ENCODE data around the gene RFC3. TPM values are rescaled to one million over a fixed set of nuclear protein-coding genes. Genes with fewer than 3 reads are reported as not detected.
"Not testable (repeated sequence)": the region's sequence is repeated elsewhere in the genome, so short reads cannot be mapped to it uniquely, and the experiment has no call there.

The RFC3 gene
- total RNA-seq, 4 donors from 2014 or later = 4.2 to 5.6 (median 4.7) TPM

- H3K36me3 ChIP-seq = no peaks in the 10 kb centered on the region
- H3K4me1 ChIP-seq = peaks cover 0 to 4% (median 0%) of the 10 kb centered on the region in 4 donors
- WGBS = 37% methylated on average over 9 of the region's 9 CpGs
- no peak overlapping the region for H3K4me3 ChIP-seq
- no peak overlapping the region for H3K27ac ChIP-seq (replicated peaks in 1 of 4)
- intact Hi-C loops (cut with DNase I) = no loop called here
- peaks cover 0 to 5% (median 0%) of the 10 kb centered on the region in 4 donors for H3K9me3 ChIP-seq
- no peak for TF ChIP-seq POLR2AphosphoS5 (IDR thresholded peaks at IDR 0.05)
- no peak for TF ChIP-seq POLR2A (IDR thresholded peaks at IDR 0.05; ENCODE audit: low read depth)
- no peak for TF ChIP-seq EP300 (IDR thresholded peaks at IDR 0.05)
- TF ChIP-seq CTCF (IDR thresholded peaks at IDR 0.05) = no peak
- peak; percentile 26 for DNase-seq (ENCODE audit: extremely low spot score)
- no peaks in the 10 kb centered on the region for H3K27me3 ChIP-seq
Observed at GRCh38 chr13:33776239-33776881, 41.6 kb upstream of the RFC3 start.

GRCh38 chr13:33782631-33783030 lies 35.3 kb upstream of the RFC3 start:
- H3K4me1 ChIP-seq = no peaks in the 10 kb centered on the region
- DNase-seq (ENCODE audit: extremely low spot score) = no peak
- H3K36me3 ChIP-seq = no peaks in the 10 kb centered on the region
- TF ChIP-seq EP300 (IDR thresholded peaks at IDR 0.05) (no peak), POLR2A (IDR thresholded peaks at IDR 0.05; ENCODE audit: low read depth) (no peak), CTCF (IDR thresholded peaks at IDR 0.05) (no peak), POLR2AphosphoS5 (IDR thresholded peaks at IDR 0.05) (no peak)
- no peak overlapping the region for H3K4me3 ChIP-seq
- H3K27me3 ChIP-seq = no peaks in the 10 kb centered on the region
- intact Hi-C loops (cut with DNase I) = no loop called here
- peaks cover 0 to 5% (median 0%) of the 10 kb centered on the region in 4 donors for H3K9me3 ChIP-seq
- WGBS = 73% methylated on average over 4 of the region's 4 CpGs
- no peak overlapping the region for H3K27ac ChIP-seq (replicated peaks in 1 of 4)

- H3K27me3 ChIP-seq; H3K4me3 ChIP-seq; H3K27ac ChIP-seq (replicated peaks in 1 of 4); intact Hi-C loops (cut with DNase I); H3K36me3 ChIP-seq; DNase-seq (ENCODE audit: extremely low spot score); H3K9me3 ChIP-seq; H3K4me1 ChIP-seq: not testable (repeated sequence)
- WGBS = 45% methylated on average over 4 of the region's 4 CpGs
Observed at GRCh38 chr13:33783212-33783611, 34.7 kb upstream of the RFC3 start.

- Histone ChIP-seq H3K9me3 (peaks cover 0 to 5% (median 0%) of the 10 kb centered on the region in 4 donors), H3K27me3 (no peaks in the 10 kb centered on the region), H3K4me1 (no peaks in the 10 kb centered on the region), H3K36me3 (no peaks in the 10 kb centered on the region), H3K27ac (replicated peaks in 1 of 4) (no peak overlapping the region), H3K4me3 (no peak overlapping the region)
- WGBS = 93% methylated on average over 1 of the region's 1 CpG
- no peak for DNase-seq (ENCODE audit: extremely low spot score)
- no peak for TF ChIP-seq POLR2A (IDR thresholded peaks at IDR 0.05; ENCODE audit: low read depth)
- TF ChIP-seq CTCF (IDR thresholded peaks at IDR 0.05) = no peak
- no peak for TF ChIP-seq POLR2AphosphoS5 (IDR thresholded peaks at IDR 0.05)
- no peak for TF ChIP-seq EP300 (IDR thresholded peaks at IDR 0.05)
- intact Hi-C loops (cut with DNase I) = no loop called here
Observed at GRCh38 chr13:33784738-33785137, 33.2 kb upstream of the RFC3 start.

GRCh38 chr13:33785384-33785783 lies 32.6 kb upstream of the RFC3 start:
- Histone ChIP-seq H3K36me3 (no peaks in the 10 kb centered on the region), H3K27me3 (no peaks in the 10 kb centered on the region), H3K9me3 (peaks cover 0 to 5% (median 0%) of the 10 kb centered on the region in 4 donors), H3K4me3 (no peak overlapping the region), H3K27ac (replicated peaks in 1 of 4) (no peak overlapping the region), H3K4me1 (no peaks in the 10 kb centered on the region)
- TF ChIP-seq POLR2AphosphoS5 (IDR thresholded peaks at IDR 0.05) = no peak
- TF ChIP-seq EP300 (IDR thresholded peaks at IDR 0.05) = no peak
- no peak for TF ChIP-seq CTCF (IDR thresholded peaks at IDR 0.05)
- TF ChIP-seq POLR2A (IDR thresholded peaks at IDR 0.05; ENCODE audit: low read depth) = no peak
- WGBS = 93% methylated on average over 1 of the region's 1 CpG
- DNase-seq (ENCODE audit: extremely low spot score) = no peak
- intact Hi-C loops (cut with DNase I) = no loop called here

Data from esophagus muscularis mucosa (tissue), 4 donors.